Muscle layer of colon (tissue), 2 donors: ENCODE data around the gene KCTD12.

Experiments used
- H3K27ac ChIP-seq: one replicate; pipeline ENCODE4 v1.7.0; 2013; ENCODE audit warnings: low read depth, mild to moderate bottlenecking, low read length, moderate library complexity
- H3K27me3 ChIP-seq, 2 donors: one replicate each; pipeline ENCODE4 v1.7.0; 2013; ENCODE audit warnings: low read length in 2 of 2, mild to moderate bottlenecking in 2 of 2; ENCODE audit not compliant: insufficient read depth in 2 of 2, control insufficient read depth in 1 of 2
- H3K36me3 ChIP-seq: one replicate; pipeline ENCODE4 v1.7.0; 2013; ENCODE audit warnings: mild to moderate bottlenecking, low read length; ENCODE audit not compliant: insufficient read depth
- H3K4me1 ChIP-seq: one replicate; pipeline ENCODE4 v1.7.0; 2013; ENCODE audit warnings: mild to moderate bottlenecking, low read length; ENCODE audit not compliant: insufficient read depth
- H3K4me3 ChIP-seq, 2 donors: one replicate each; pipeline ENCODE4 v1.7.0; 2013; ENCODE audit warnings: low read length in 2 of 2, low read depth in 1 of 2, mild to moderate bottlenecking in 1 of 2, moderate library complexity in 1 of 2
- H3K9ac ChIP-seq: one replicate; pipeline ENCODE4 v1.7.0; 2013; ENCODE audit warnings: low read length
- H3K9me3 ChIP-seq: one replicate; pipeline ENCODE4 v1.7.0; 2013; ENCODE audit warnings: mild to moderate bottlenecking, low read length
- donor health status: abdominal sarcoma.
- donor health status: Adenocarcinoma of cecum.

The KCTD12 gene

DNA sequence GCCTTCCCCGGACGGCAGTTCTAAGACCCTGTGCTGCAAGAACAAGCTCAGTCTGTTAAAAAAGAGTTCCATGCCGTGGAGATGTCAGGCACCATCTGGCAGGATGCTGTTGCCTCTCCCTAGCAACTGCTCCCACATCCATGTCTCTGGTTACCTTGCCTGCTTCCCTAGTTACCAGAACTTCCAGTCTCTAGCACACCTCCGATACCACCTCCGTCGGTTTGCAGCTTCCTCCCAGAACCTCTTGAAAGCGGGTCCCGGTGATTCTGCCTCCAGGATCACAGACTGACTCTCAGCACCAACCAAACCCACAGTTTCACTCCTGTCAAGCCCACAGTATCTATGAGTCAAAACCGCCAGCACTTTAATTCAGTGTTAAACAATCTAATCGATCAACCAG lies 55.4 kb downstream of the KCTD12 start:
- no peak overlapping the region for H3K4me3 ChIP-seq
- peaks cover 20% of the 10 kb centered on the region for H3K4me1 ChIP-seq
- H3K9ac ChIP-seq, result no peak overlapping the region
- H3K36me3 ChIP-seq, result no peaks in the 10 kb centered on the region
- no peaks in the 10 kb centered on the region for H3K27me3 ChIP-seq
- H3K9me3 ChIP-seq, result no peaks in the 10 kb centered on the region
- H3K27ac ChIP-seq, result no peak overlapping the region
